Placental epithelial cell (primary cell): Measurements from ENCODE around the gene MATK. TPM values are rescaled to one million over a fixed set of nuclear protein-coding genes. Genes with fewer than 3 reads are reported as not detected.

Experiments used
- small RNA-seq: library from RNA; depleted of rRNA; stranded (forward); fragments of <200 nt; gene quantifications from one replicate; pipeline ENCODE3, GENCODE V24; 2012
- total RNA-seq: library from RNA; depleted of rRNA; stranded (reverse); fragments of >200 nt; gene quantifications from 2 replicates; pipeline ENCODE4 v1.2.3, GENCODE V29; 2012

The MATK gene
- not detected in 2 replicates for total RNA-seq

GRCh38 chr19:3785938-3786824, at the start of gene MATK:
TSS of gene MATK (minus strand) at chr19:3786381. CDS start at chr19:3785135, 1,246 bp downstream.

GRCh38 chr19:3771906-3772455, 14.2 kb downstream of the MATK start, which contains the start of gene RAX2:
TSS of gene RAX2 (minus strand) at chr19:3772228. CDS start at chr19:3771742, 486 bp downstream.

DNA sequence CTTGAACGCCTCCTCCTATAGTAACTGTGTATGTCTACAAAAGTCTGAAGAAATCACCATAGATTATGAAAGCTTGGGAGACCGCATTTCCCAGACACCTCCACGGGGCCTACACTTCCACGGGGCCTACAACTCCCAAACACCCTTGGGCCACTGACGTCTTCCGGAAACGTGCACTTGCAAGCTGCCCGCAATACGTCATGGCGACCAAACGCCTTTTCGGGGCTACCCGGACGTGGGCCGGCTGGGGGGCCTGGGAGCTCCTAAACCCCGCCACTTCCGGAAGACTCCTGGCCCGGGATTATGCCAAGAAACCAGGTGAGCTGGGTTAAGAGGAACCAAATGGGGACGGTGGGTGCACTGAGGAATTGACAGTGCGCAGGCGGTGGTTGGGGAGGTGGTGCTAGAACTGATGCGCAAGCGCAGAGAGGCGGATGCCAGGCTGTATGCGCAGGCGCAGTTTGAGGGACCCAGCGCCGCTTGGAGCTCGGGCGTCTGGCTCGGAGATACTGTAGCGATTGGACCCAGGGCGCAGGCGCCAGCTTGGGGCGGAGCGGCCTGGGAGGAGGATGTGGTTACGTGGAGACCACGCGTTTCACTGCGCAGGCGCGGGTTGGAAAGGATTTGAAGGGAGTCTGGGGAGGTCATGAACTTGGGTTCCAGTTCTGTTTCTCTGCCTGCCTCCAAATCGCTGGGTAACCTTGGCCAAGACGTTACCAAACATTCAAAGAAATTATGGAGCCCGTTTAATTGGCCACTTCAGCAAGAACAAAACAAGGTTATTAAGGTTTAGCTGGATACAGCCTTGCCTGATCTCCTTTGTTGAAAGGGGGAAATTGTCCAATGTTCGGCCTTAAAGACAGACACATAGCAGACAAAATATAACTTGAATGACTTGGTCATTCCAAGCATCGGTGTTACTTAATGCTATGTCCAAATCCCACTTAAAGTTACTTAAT, 23.4 kb downstream of the MATK start, which contains the start of gene MRPL54:
MRPL54 (plus strand) TSS at position 182 of the 959 bp plus-strand sequence; CDS start at position 201, 19 bp downstream.

GRCh38 chr19:3761382-3762129, 24.6 kb downstream of the MATK start, which contains the start of gene APBA3:
TSS of gene APBA3 (minus strand) at chr19:3761692. CDS start at chr19:3760264, 1,428 bp downstream.

Small RNA genes within 50 kb of the gene (small RNA-seq; reads per million reads assigned to genes)
- not detected for gene AC005777.1

Other genes with a start within 250 kb of the MATK start
- gene TEKTIP1, start 247.2 kb downstream of the MATK start, total RNA-seq: 0.22 and 0.39 TPM in 2 replicates
- 92.3 and 93.4 TPM in 2 replicates for gene MFSD12, start 228.8 kb downstream of the MATK start, total RNA-seq
- gene HMG20B, start 213.4 kb downstream of the MATK start, total RNA-seq: 111 TPM in 2 replicates
- gene GIPC3, start 200.9 kb downstream of the MATK start, total RNA-seq: under 0.01 TPM in 1 of 2 replicates, not detected in the other
- 4.3 and 6.7 TPM in 2 replicates for gene TBXA2R, start 179.5 kb downstream of the MATK start, total RNA-seq
- gene CACTIN, start 159.6 kb downstream of the MATK start, total RNA-seq: 27.1 and 27.5 TPM in 2 replicates
- 17.3 and 26.2 TPM in 2 replicates for gene PIP5K1C, start 85.9 kb downstream of the MATK start, total RNA-seq
- gene TJP3, start 78.0 kb downstream of the MATK start, total RNA-seq: 0.39 TPM in 1 of 2 replicates, not detected in the other
- gene APBA3, start 24.7 kb downstream of the MATK start, total RNA-seq: 25.5 and 27.8 TPM in 2 replicates
- gene MRPL54, start 23.7 kb downstream of the MATK start, total RNA-seq: 32.2 and 46.1 TPM in 2 replicates
- not detected in 2 replicates for gene RAX2, start 14.2 kb downstream of the MATK start, total RNA-seq
- not detected in 2 replicates for gene ZFR2, start 82.7 kb upstream of the MATK start, total RNA-seq
- not detected in 2 replicates for gene ATCAY, start 94.3 kb upstream of the MATK start, total RNA-seq
- not detected in 2 replicates for gene NMRK2, start 146.7 kb upstream of the MATK start, total RNA-seq
- gene DAPK3, start 184.7 kb upstream of the MATK start, total RNA-seq: 80.1 and 162 TPM in 2 replicates
- gene EEF2, start 199.1 kb upstream of the MATK start, total RNA-seq: 2,634 and 3,144 TPM in 2 replicates
- 23.2 and 33.8 TPM in 2 replicates for gene PIAS4, start 221.4 kb upstream of the MATK start, total RNA-seq